KOPT-K1 (cell line): ENCODE measurements around the gene AP1G1.
A peak's percentile ranks its signal among the peaks of the same experiment; 100 is the strongest.
"Not testable (repeated sequence)": the region's sequence is repeated elsewhere in the genome, so short reads cannot be mapped to it uniquely, and the experiment has no call there.

Source experiments
- H3K27ac ChIP-seq: fragments of 200-600 bp; sonication (generic); 2 replicates; pipeline ENCODE4 v1.5.1; 2016; ENCODE audit warnings: antibody characterized with exemption, mild to moderate bottlenecking, low read depth, low read length; ENCODE audit not compliant: poor library complexity, severe bottlenecking
- H3K36me3 ChIP-seq: fragments of 200-600 bp; sonication (generic); 2 replicates; pipeline ENCODE4 v1.5.1; 2017; ENCODE audit warnings: antibody characterized with exemption, mild to moderate bottlenecking, low read length, moderate library complexity; ENCODE audit not compliant: insufficient read depth
- H3K9me3 ChIP-seq: fragments of 200-600 bp; sonication (generic); 2 replicates; pipeline ENCODE4 v1.5.1; 2017; ENCODE audit warnings: antibody characterized with exemption, low read length, mild to moderate bottlenecking; ENCODE audit not compliant: insufficient read depth, poor library complexity, severe bottlenecking

Gene AP1G1

GRCh38 chr16:71834291-71834690, 25.7 kb upstream of the AP1G1 start:
- no peaks in the 10 kb centered on the region for H3K9me3 ChIP-seq
- no peak overlapping the region for H3K27ac ChIP-seq
- H3K36me3 ChIP-seq, result no peaks in the 10 kb centered on the region

GRCh38 chr16:71832112-71832511, 23.5 kb upstream of the AP1G1 start:
- H3K9me3 ChIP-seq, H3K27ac ChIP-seq: not testable (repeated sequence)

DNA sequence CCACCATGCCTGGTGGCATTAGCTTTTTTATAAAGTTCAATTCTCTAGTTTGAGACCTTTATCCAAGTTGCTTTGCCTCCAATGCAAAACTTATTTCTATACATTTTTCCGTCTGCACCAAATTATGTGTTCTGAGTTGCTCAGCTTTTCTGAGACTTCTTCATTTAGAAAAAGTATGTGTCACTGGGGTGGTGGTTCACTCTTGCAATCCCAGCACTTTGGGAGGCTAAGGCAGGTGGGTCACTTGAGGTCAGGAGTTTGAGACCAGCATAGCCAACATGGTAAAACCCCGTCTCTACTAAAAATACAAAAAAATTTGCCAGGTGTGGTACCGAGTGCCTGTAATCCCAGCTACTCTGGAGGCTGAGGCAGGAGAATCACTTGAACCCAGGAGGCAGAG, 23.1 kb upstream of the AP1G1 start:
- not testable (repeated sequence) for H3K9me3 ChIP-seq, H3K36me3 ChIP-seq, H3K27ac ChIP-seq

More at GRCh38 chr16:71832112-71832511, 23.5 kb upstream of the AP1G1 start:
- H3K36me3 ChIP-seq, result not testable (repeated sequence)

- no peaks in the 10 kb centered on the region for H3K36me3 ChIP-seq
- H3K9me3 ChIP-seq, result no peaks in the 10 kb centered on the region
- no peak overlapping the region for H3K27ac ChIP-seq
These were observed 21.7 kb upstream of the AP1G1 start for GRCh38 chr16:71830359-71830758.

GRCh38 chr16:71826533-71827017, 17.9 kb upstream of the AP1G1 start:
- Histone ChIP-seq H3K9me3 (no peaks in the 10 kb centered on the region), H3K27ac (no peak overlapping the region), H3K36me3 (no peaks in the 10 kb centered on the region)

- H3K9me3 ChIP-seq, H3K27ac ChIP-seq: not testable (repeated sequence)
These were observed 8.5 kb upstream of the AP1G1 start for GRCh38 chr16:71817155-71817500.

DNA sequence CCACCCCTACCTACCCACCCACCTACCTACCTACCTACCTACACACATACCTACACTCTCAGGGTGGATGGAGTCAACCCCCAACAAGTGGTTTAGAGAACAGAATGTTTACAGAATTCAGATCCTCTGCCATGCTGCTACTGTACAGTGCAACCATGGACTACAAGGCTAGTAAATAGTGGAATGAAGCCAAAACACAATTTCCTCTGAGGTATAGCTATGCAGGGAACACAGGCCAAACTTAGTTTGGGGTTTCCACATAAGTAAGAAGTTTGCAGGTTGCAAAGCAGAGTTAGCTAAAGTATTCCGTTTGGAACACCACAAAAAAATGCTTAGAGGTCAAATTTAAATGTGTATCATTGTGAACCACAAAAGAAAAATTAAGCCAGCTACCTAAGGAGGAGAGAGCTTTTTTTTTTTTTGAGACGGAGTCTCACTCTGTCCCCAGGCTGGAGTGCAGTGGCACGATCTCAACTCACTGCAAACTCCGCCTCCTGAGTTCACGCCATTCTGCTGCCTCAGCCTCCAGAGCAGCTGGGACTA, 2.7 kb upstream of the AP1G1 start:
- Histone ChIP-seq H3K27ac (no peak overlapping the region), H3K36me3 (0 out of 2 replicates have a peak, but pooled peaks cover 7% of the 10 kb centered on the region), H3K9me3 (no peaks in the 10 kb centered on the region)

More at GRCh38 chr16:71817155-71817500, 8.5 kb upstream of the AP1G1 start:
- not testable (repeated sequence) for H3K36me3 ChIP-seq

DNA sequence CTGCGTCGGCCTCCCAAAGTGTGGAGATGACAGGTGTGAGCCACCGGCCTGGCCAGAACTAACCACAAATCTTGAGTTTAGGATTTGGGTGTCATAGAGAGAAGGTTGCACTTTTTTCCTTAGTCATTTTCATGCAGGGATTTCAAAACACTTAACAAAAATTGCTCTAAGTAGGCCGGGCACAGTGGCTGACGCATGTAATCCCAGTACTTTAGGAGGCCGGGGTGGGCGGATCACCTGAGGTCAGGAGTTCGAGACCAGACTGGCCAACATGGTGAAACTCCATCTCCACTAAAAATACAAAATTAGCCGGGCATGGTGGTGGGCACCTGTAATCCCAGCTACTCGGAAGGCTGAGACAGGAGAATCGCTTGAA, 1.5 kb upstream of the AP1G1 start:
- H3K9me3 ChIP-seq, H3K27ac ChIP-seq: not testable (repeated sequence)
- H3K36me3 ChIP-seq, result peaks cover 15% of the 10 kb centered on the region

DNA sequence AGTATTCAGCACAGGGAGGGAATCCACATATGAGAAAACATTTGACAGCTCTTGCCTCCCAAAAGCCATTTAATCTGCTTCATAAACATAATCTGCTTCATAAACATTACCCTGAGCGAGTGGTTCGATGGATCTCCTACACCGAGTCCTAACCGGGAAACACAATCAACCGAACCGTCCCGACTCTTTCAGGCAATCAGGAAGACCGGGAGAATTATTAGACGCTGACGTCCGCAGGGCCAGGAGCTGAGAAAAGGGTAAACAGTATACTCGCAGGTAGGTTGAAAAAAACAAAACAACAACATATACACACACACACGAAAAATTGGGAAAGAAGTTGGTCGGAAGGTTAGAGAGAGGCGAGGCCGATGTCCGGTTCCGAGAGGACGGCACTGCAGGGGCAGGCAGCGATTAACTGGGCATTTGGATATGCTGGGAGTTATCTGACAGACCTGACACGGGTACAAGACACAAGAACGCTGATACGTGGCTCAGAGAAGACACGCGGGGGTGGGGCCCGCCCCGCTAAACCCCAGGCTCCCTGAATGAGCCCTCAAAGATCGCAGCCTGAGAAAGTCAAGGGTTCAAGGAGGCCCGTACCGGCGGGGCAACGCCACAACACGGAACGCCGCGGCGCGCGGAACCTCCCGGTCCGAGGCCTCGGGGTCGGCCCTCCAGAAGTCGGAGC, 585 bp downstream of the AP1G1 start:
- peak overlapping the region; percentile 98 for H3K27ac ChIP-seq
- H3K9me3 ChIP-seq, result no peaks in the 10 kb centered on the region
- H3K36me3 ChIP-seq, result peaks cover 31% of the 10 kb centered on the region

GRCh38 chr16:71803305-71803690, 5.3 kb downstream of the AP1G1 start:
- H3K36me3 ChIP-seq, result peaks cover 61% of the 10 kb centered on the region
- no peaks in the 10 kb centered on the region for H3K9me3 ChIP-seq
- H3K27ac ChIP-seq, result no peak overlapping the region

GRCh38 chr16:71796501-71797097, 12.0 kb downstream of the AP1G1 start:
- Histone ChIP-seq H3K27ac (no peak overlapping the region), H3K36me3 (peaks cover 44% of the 10 kb centered on the region), H3K9me3 (no peaks in the 10 kb centered on the region)

GRCh38 chr16:71794943-71795342, 13.7 kb downstream of the AP1G1 start:
- no peak overlapping the region for H3K27ac ChIP-seq
- peaks cover 30% of the 10 kb centered on the region for H3K36me3 ChIP-seq
- H3K9me3 ChIP-seq, result no peaks in the 10 kb centered on the region

DNA sequence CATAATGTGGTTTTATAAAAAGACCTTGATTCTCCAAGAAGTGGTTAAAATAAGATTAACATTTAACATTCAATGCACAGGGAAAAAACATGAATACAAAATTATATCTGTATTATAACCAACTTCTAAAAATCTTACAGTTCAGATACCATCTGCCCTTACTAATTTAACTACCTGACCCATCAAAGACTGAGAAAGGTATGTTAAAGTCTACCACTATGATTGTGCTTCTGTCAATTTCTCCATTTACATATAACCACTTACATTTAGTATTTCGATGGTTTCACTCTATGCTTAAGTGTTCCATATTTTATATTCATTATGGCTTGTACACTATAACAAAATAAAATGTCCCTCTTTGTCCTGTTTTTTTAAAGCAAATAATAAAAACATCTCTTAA, 14.6 kb downstream of the AP1G1 start:
- H3K27ac ChIP-seq, result no peak overlapping the region
- peaks cover 28% of the 10 kb centered on the region for H3K36me3 ChIP-seq
- H3K9me3 ChIP-seq, result no peaks in the 10 kb centered on the region

DNA sequence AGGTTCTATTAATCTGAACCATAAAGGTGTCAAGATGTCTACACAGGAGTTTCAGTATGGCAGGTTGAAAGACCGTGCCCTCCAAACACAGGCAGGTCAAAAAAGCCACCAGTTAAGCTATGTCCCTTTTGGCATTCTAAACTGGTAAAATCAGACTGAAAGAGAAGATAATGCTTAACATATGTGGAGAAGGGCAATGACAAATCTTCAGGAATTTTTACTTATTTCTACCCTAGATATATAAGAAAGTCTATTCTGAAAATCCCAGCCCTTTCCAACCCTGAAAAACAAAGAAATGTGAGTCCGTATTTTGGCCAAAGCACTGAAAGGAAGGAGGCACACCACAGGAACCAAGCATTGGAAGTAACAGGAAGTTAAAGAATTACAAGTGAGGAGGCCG, 16.5 kb downstream of the AP1G1 start:
- Histone ChIP-seq H3K36me3 (peaks cover 38% of the 10 kb centered on the region), H3K27ac (no peak overlapping the region), H3K9me3 (no peaks in the 10 kb centered on the region)

- not testable (repeated sequence) for H3K27ac ChIP-seq, H3K9me3 ChIP-seq
- peaks cover 53% of the 10 kb centered on the region for H3K36me3 ChIP-seq
These were observed 18.3 kb downstream of the AP1G1 start for GRCh38 chr16:71790329-71790728.

DNA sequence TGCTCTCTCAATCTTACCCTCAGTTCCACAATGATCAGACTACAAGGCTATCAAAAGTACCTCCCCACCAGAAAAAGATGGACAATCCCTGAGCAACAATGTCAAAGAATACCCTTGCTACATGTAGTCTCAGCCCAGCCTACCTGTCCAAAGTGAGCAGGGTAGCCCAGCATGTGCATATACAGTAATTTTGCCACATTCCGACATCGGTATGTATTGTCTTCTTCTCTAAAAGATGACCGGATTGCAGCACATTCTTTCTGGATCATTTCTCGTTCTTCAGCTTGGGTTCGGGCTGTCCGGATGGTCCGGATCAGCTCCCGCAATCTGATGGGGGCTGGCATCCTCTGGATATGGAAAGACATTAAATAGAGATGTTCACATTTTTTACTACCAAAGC, 19.5 kb downstream of the AP1G1 start:
- no peak overlapping the region for H3K27ac ChIP-seq
- peaks cover 63% of the 10 kb centered on the region for H3K36me3 ChIP-seq
- no peaks in the 10 kb centered on the region for H3K9me3 ChIP-seq
